ENCODE data around the gene IFT20. TPM values are rescaled to one million over a fixed set of nuclear protein-coding genes. Genes with fewer than 3 reads are reported as not detected.
A peak's percentile ranks its signal among the peaks of the same experiment; 100 is the strongest.

Gene IFT20
- total RNA-seq, 1 donor from 2014 or later: 48.8 TPM

GRCh38 chr17:28335959-28336871, 943 bp upstream of the IFT20 start:
- DNase-seq (ENCODE audit: low spot score): peak; percentile 63

GRCh38 chr17:28334666-28335200, 539 bp downstream of the IFT20 start:
- no peak for DNase-seq (ENCODE audit: low spot score)

- no peak for DNase-seq (ENCODE audit: low spot score)
These were observed 1.1 kb downstream of the IFT20 start for GRCh38 chr17:28334171-28334570.

- no peak for DNase-seq (ENCODE audit: low spot score)
These were observed 2.1 kb downstream of the IFT20 start for GRCh38 chr17:28333083-28333746.

GRCh38 chr17:28331891-28332420, 3.3 kb downstream of the IFT20 start:
- no peak for DNase-seq (ENCODE audit: low spot score)

- DNase-seq (ENCODE audit: low spot score): no peak
These were observed 4.6 kb downstream of the IFT20 start for GRCh38 chr17:28330671-28331070.

- peak; percentile 32 for DNase-seq (ENCODE audit: low spot score)
These were observed 6.9 kb downstream of the IFT20 start for GRCh38 chr17:28328325-28328724.

- DNase-seq (ENCODE audit: low spot score): peak; percentile 5
These were observed 7.6 kb downstream of the IFT20 start for GRCh38 chr17:28327709-28328108.

- peak; percentile 33 for DNase-seq (ENCODE audit: low spot score)
These were observed 8.2 kb downstream of the IFT20 start for GRCh38 chr17:28327031-28327607.

GRCh38 chr17:28326114-28326513, 9.2 kb downstream of the IFT20 start:
- DNase-seq (ENCODE audit: low spot score): peak; percentile 64

GRCh38 chr17:28325211-28325610, 10.1 kb downstream of the IFT20 start:
- peak; percentile 29 for DNase-seq (ENCODE audit: low spot score)

GRCh38 chr17:28324781-28325180, 10.5 kb downstream of the IFT20 start:
- DNase-seq (ENCODE audit: low spot score): peak; percentile 7

GRCh38 chr17:28324267-28324745, 11.0 kb downstream of the IFT20 start:
- peak; percentile 8 for DNase-seq (ENCODE audit: low spot score)

- no peak for DNase-seq (ENCODE audit: low spot score)
These were observed 14.8 kb downstream of the IFT20 start for GRCh38 chr17:28320215-28321061.

GRCh38 chr17:28319598-28319935, 15.7 kb downstream of the IFT20 start:
- no peak for DNase-seq (ENCODE audit: low spot score)

- DNase-seq (ENCODE audit: low spot score): peak; percentile 96
These were observed 16.3 kb downstream of the IFT20 start, which contains the start of gene TMEM97 for GRCh38 chr17:28318759-28319597. TMEM97 (plus strand) TSS chr17:28319200; CDS start chr17:28319240, 40 bp downstream.

- DNase-seq (ENCODE audit: low spot score): no peak
These were observed 17.1 kb downstream of the IFT20 start for GRCh38 chr17:28317966-28318758.

GRCh38 chr17:28317099-28317965, 17.9 kb downstream of the IFT20 start:
- no peak for DNase-seq (ENCODE audit: low spot score)
